NCI-H748 (cell line): ENCODE measurements around the gene ELP2.
"Not testable (repeated sequence)": the region's sequence is repeated elsewhere in the genome, so short reads cannot be mapped to it uniquely, and the experiment has no call there.

Experiments used
- DNase-seq: peaks from one replicate; lab custom pipeline; 2025; ENCODE audit not compliant: unreplicated experiment; lab: John Stamatoyannopoulos, UW

Gene ELP2

GRCh38 chr18:36155851-36156757, 26.4 kb downstream of the ELP2 start:
- no peak for DNase-seq

GRCh38 chr18:36157441-36157840, 27.7 kb downstream of the ELP2 start:
- no peak for DNase-seq

GRCh38 chr18:36158266-36158867, 28.7 kb downstream of the ELP2 start:
- no peak for DNase-seq

GRCh38 chr18:36160959-36161371, 31.3 kb downstream of the ELP2 start:
- DNase-seq = no peak

GRCh38 chr18:36162981-36163380, 33.3 kb downstream of the ELP2 start:
- DNase-seq = no peak

- DNase-seq = no peak
These were observed 38.1 kb downstream of the ELP2 start for GRCh38 chr18:36167692-36168218.

GRCh38 chr18:36168296-36168695, 38.6 kb downstream of the ELP2 start:
- DNase-seq = not testable (repeated sequence)

- DNase-seq = no peak
These were observed 40.2 kb downstream of the ELP2 start for GRCh38 chr18:36169938-36170337.

- no peak for DNase-seq
These were observed 45.8 kb downstream of the ELP2 start for GRCh38 chr18:36175481-36175880.

GRCh38 chr18:36176177-36176584, 46.5 kb downstream of the ELP2 start:
- DNase-seq = no peak

- DNase-seq = no peak
These were observed 47.0 kb downstream of the ELP2 start for GRCh38 chr18:36176711-36177110.

GRCh38 chr18:36177913-36178312, 48.2 kb downstream of the ELP2 start:
- DNase-seq = no peak

- no peak for DNase-seq
These were observed 50.1 kb downstream of the ELP2 start for GRCh38 chr18:36179562-36180355.

- no peak for DNase-seq
These were observed 51.7 kb downstream of the ELP2 start for GRCh38 chr18:36181441-36181840.

GRCh38 chr18:36181898-36182506, 52.3 kb downstream of the ELP2 start:
- no peak for DNase-seq

GRCh38 chr18:36183033-36183432, 53.3 kb downstream of the ELP2 start:
- no peak for DNase-seq

- no peak for DNase-seq
These were observed 54.3 kb downstream of the ELP2 start for GRCh38 chr18:36183987-36184386.

GRCh38 chr18:36185157-36185556, 55.5 kb downstream of the ELP2 start:
- no peak for DNase-seq

GRCh38 chr18:36185901-36186460, 56.3 kb downstream of the ELP2 start:
- no peak for DNase-seq

- peak; percentile 44 for DNase-seq
These were observed 56.9 kb downstream of the ELP2 start for GRCh38 chr18:36186461-36187192.
